Gastrocnemius medialis (tissue), 4 donors: Measurements from ENCODE around the gene THSD4.
"Not testable (repeated sequence)": the region's sequence is repeated elsewhere in the genome, so short reads cannot be mapped to it uniquely, and the experiment has no call there.

Experiments
- POLR2A ChIP-seq, 2 donors: fragments of 450-650 bp; IDR thresholded peaks; one replicate each; pipeline ENCODE4 v1.6.1; 2017; ENCODE audit warnings: antibody characterized with exemption in 2 of 2, mild to moderate bottlenecking in 2 of 2, moderate library complexity in 2 of 2
- TF ChIP-seq, protein P1 (sequence below), 5 experiments: fragments of 450-650 bp in 3 of 5; fragments of 200-600 bp in 2 of 5; sonication (generic) in 2 of 5; IDR thresholded peaks in 4 of 5; conservative IDR thresholded peaks in 1 of 5; 1 replicate in 4 of 5; 2 replicates in 1 of 5; pipeline ENCODE4 v1.5.1; 2016 to 2019; ENCODE audit warnings: antibody characterized with exemption in 5 of 5, mild to moderate bottlenecking in 3 of 5, moderate library complexity in 3 of 5

DNA sequence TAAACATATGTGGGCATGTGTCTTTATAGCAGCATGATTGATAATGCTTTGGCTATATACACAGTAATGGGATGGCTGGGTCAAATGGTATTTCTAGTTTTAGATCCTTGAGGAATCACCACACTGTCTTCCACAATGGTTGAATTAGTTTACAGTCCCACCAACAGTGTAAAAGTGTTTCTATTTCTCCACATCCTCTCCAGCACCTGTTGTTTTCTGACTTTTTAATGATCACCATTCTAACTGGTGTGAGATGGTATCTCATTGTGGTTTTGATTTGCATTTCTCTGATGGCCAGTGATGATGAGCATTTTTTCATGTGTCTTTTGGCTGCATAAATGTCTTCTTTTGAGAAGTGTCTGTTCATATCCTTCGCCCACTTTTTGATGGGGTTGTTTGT is 252.5 kb downstream of the THSD4 start:
- TF ChIP-seq, protein P1, sequence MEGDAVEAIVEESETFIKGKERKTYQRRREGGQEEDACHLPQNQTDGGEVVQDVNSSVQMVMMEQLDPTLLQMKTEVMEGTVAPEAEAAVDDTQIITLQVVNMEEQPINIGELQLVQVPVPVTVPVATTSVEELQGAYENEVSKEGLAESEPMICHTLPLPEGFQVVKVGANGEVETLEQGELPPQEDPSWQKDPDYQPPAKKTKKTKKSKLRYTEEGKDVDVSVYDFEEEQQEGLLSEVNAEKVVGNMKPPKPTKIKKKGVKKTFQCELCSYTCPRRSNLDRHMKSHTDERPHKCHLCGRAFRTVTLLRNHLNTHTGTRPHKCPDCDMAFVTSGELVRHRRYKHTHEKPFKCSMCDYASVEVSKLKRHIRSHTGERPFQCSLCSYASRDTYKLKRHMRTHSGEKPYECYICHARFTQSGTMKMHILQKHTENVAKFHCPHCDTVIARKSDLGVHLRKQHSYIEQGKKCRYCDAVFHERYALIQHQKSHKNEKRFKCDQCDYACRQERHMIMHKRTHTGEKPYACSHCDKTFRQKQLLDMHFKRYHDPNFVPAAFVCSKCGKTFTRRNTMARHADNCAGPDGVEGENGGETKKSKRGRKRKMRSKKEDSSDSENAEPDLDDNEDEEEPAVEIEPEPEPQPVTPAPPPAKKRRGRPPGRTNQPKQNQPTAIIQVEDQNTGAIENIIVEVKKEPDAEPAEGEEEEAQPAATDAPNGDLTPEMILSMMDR (IDR thresholded peaks at IDR 0.05 in 4 of 5, conservative IDR thresholded peaks at IDR 0.05 in 1 of 5) = not testable (repeated sequence)
- not testable (repeated sequence) for TF ChIP-seq POLR2A (IDR thresholded peaks at IDR 0.05)
